ENCODE data around the gene UBL3. TPM values are rescaled to one million over a fixed set of nuclear protein-coding genes. Genes with fewer than 3 reads are reported as not detected.

UBL3 gene
- total and polyA plus RNA-seq, 2 donors: 27.9 to 44.1 TPM

GRCh38 chr13:29877456-29878078 is 27.1 kb upstream of the UBL3 start:
- DNase-seq (ENCODE audit: extremely low spot score): no peak
- Histone ChIP-seq H3K27ac (ENCODE audit: low read depth) (no peak overlapping the region), H3K4me3 (ENCODE audit: low read depth, low read length) (no peak overlapping the region), H3K4me1 (ENCODE audit: insufficient read depth) (no peaks in the 10 kb centered on the region), H3K36me3 (ENCODE audit: insufficient read depth) (no peaks in the 10 kb centered on the region)
- WGBS: 73% methylated on average over 6 of the region's 6 CpGs

GRCh38 chr13:29875646-29876045 is 25.2 kb upstream of the UBL3 start:
- DNase-seq (ENCODE audit: extremely low spot score): no peak
- Histone ChIP-seq H3K27ac (ENCODE audit: low read depth) (no peak overlapping the region), H3K36me3 (ENCODE audit: insufficient read depth) (no peaks in the 10 kb centered on the region), H3K4me1 (ENCODE audit: insufficient read depth) (no peaks in the 10 kb centered on the region), H3K4me3 (ENCODE audit: low read depth, low read length) (no peak overlapping the region)
- WGBS: 86% methylated on average over 3 of the region's 3 CpGs

- Histone ChIP-seq H3K4me3 (ENCODE audit: low read depth, low read length) (no peak overlapping the region), H3K36me3 (ENCODE audit: insufficient read depth) (no peaks in the 10 kb centered on the region), H3K4me1 (ENCODE audit: insufficient read depth) (no peaks in the 10 kb centered on the region), H3K27ac (ENCODE audit: low read depth) (no peak overlapping the region)
- WGBS: 78% methylated on average over 7 of the region's 7 CpGs
- DNase-seq (ENCODE audit: extremely low spot score): no peak
These were observed 18.2 kb upstream of the UBL3 start for GRCh38 chr13:29868581-29868980.

GRCh38 chr13:29865934-29866333 is 15.5 kb upstream of the UBL3 start:
- H3K27ac ChIP-seq (ENCODE audit: low read depth): no peak overlapping the region
- WGBS: 76% methylated on average over 6 of the region's 6 CpGs
- DNase-seq (ENCODE audit: extremely low spot score): no peak
- no peaks in the 10 kb centered on the region for H3K4me1 ChIP-seq (ENCODE audit: insufficient read depth)
- no peaks in the 10 kb centered on the region for H3K36me3 ChIP-seq (ENCODE audit: insufficient read depth)
- no peak overlapping the region for H3K4me3 ChIP-seq (ENCODE audit: low read depth, low read length)

GRCh38 chr13:29861694-29862110 is 11.3 kb upstream of the UBL3 start:
- no peaks in the 10 kb centered on the region for H3K36me3 ChIP-seq (ENCODE audit: insufficient read depth)
- H3K4me1 ChIP-seq (ENCODE audit: insufficient read depth): no peaks in the 10 kb centered on the region
- no peak overlapping the region for H3K27ac ChIP-seq (ENCODE audit: low read depth)
- no peak for DNase-seq (ENCODE audit: extremely low spot score)
- H3K4me3 ChIP-seq (ENCODE audit: low read depth, low read length): no peak overlapping the region
- 91% methylated on average over 8 of the region's 8 CpGs for WGBS

- WGBS: 88% methylated on average over 4 of the region's 4 CpGs
These were observed 9.6 kb upstream of the UBL3 start for GRCh38 chr13:29859971-29860370.

GRCh38 chr13:29858667-29859066 is 8.2 kb upstream of the UBL3 start:
- Histone ChIP-seq H3K4me3 (ENCODE audit: low read depth, low read length) (no peak overlapping the region), H3K36me3 (ENCODE audit: insufficient read depth) (no peaks in the 10 kb centered on the region), H3K27ac (ENCODE audit: low read depth) (no peak overlapping the region), H3K4me1 (ENCODE audit: insufficient read depth) (no peaks in the 10 kb centered on the region)
- 76% methylated on average over 4 of the region's 4 CpGs for WGBS
- no peak for DNase-seq (ENCODE audit: extremely low spot score)

More at GRCh38 chr13:29859971-29860370, 9.6 kb upstream of the UBL3 start:
- Histone ChIP-seq H3K27ac (ENCODE audit: low read depth) (no peak overlapping the region), H3K36me3 (ENCODE audit: insufficient read depth) (no peaks in the 10 kb centered on the region), H3K4me1 (ENCODE audit: insufficient read depth) (no peaks in the 10 kb centered on the region), H3K4me3 (ENCODE audit: low read depth, low read length) (no peak overlapping the region)
- no peak for DNase-seq (ENCODE audit: extremely low spot score)

GRCh38 chr13:29858231-29858630 is 7.8 kb upstream of the UBL3 start:
- WGBS: 56% methylated on average over 1 of the region's 1 CpG
- H3K4me3 ChIP-seq (ENCODE audit: low read depth, low read length): no peak overlapping the region
- no peaks in the 10 kb centered on the region for H3K4me1 ChIP-seq (ENCODE audit: insufficient read depth)
- no peak overlapping the region for H3K27ac ChIP-seq (ENCODE audit: low read depth)
- no peaks in the 10 kb centered on the region for H3K36me3 ChIP-seq (ENCODE audit: insufficient read depth)
- no peak for DNase-seq (ENCODE audit: extremely low spot score)

GRCh38 chr13:29857085-29857484 is 6.7 kb upstream of the UBL3 start:
- Histone ChIP-seq H3K4me1 (ENCODE audit: insufficient read depth) (no peaks in the 10 kb centered on the region), H3K4me3 (ENCODE audit: low read depth, low read length) (no peak overlapping the region), H3K36me3 (ENCODE audit: insufficient read depth) (no peaks in the 10 kb centered on the region), H3K27ac (ENCODE audit: low read depth) (no peak overlapping the region)
- 88% methylated on average over 2 of the region's 2 CpGs for WGBS
- no peak for DNase-seq (ENCODE audit: extremely low spot score)

GRCh38 chr13:29856426-29856825 is 6.0 kb upstream of the UBL3 start:
- no peak for DNase-seq (ENCODE audit: extremely low spot score)
- Histone ChIP-seq H3K27ac (ENCODE audit: low read depth) (no peak overlapping the region), H3K36me3 (ENCODE audit: insufficient read depth) (no peaks in the 10 kb centered on the region), H3K4me1 (ENCODE audit: insufficient read depth) (no peaks in the 10 kb centered on the region), H3K4me3 (ENCODE audit: low read depth, low read length) (no peak overlapping the region)
- WGBS: 66% methylated on average over 2 of the region's 2 CpGs

- DNase-seq (ENCODE audit: extremely low spot score): no peak
- WGBS: 69% methylated on average over 4 of the region's 4 CpGs
These were observed 5.4 kb upstream of the UBL3 start for GRCh38 chr13:29855784-29856183.

GRCh38 chr13:29855009-29855408 is 4.6 kb upstream of the UBL3 start:
- DNase-seq (ENCODE audit: extremely low spot score): no peak
- Histone ChIP-seq H3K4me3 (ENCODE audit: low read depth, low read length) (no peak overlapping the region), H3K4me1 (ENCODE audit: insufficient read depth) (no peaks in the 10 kb centered on the region), H3K36me3 (ENCODE audit: insufficient read depth) (no peaks in the 10 kb centered on the region), H3K27ac (ENCODE audit: low read depth) (no peak overlapping the region)
- 91% methylated on average over 4 of the region's 4 CpGs for WGBS

More at GRCh38 chr13:29855784-29856183, 5.4 kb upstream of the UBL3 start:
- Histone ChIP-seq H3K4me1 (ENCODE audit: insufficient read depth) (no peaks in the 10 kb centered on the region), H3K36me3 (ENCODE audit: insufficient read depth) (no peaks in the 10 kb centered on the region), H3K27ac (ENCODE audit: low read depth) (no peak overlapping the region), H3K4me3 (ENCODE audit: low read depth, low read length) (no peak overlapping the region)

GRCh38 chr13:29853131-29853530 is 2.7 kb upstream of the UBL3 start:
- Histone ChIP-seq H3K36me3 (ENCODE audit: insufficient read depth) (no peaks in the 10 kb centered on the region), H3K27ac (ENCODE audit: low read depth) (no peak overlapping the region), H3K4me3 (ENCODE audit: low read depth, low read length) (no peak overlapping the region), H3K4me1 (ENCODE audit: insufficient read depth) (no peaks in the 10 kb centered on the region)
- 73% methylated on average over 2 of the region's 2 CpGs for WGBS
- no peak for DNase-seq (ENCODE audit: extremely low spot score)

- no peak for DNase-seq (ENCODE audit: extremely low spot score)
- Histone ChIP-seq H3K4me3 (ENCODE audit: low read depth, low read length) (no peak overlapping the region), H3K4me1 (ENCODE audit: insufficient read depth) (no peaks in the 10 kb centered on the region), H3K27ac (ENCODE audit: low read depth) (no peak overlapping the region), H3K36me3 (ENCODE audit: insufficient read depth) (no peaks in the 10 kb centered on the region)
- 58% methylated on average over 5 of the region's 5 CpGs for WGBS
These were observed 2.1 kb upstream of the UBL3 start for GRCh38 chr13:29852472-29853054.

Data from urinary bladder (tissue), 4 donors.